DND-41 (cell line): Measurements from ENCODE around the gene OPN1MW.

Experiments
- EZH2 ChIP-seq: IDR thresholded peaks from 3 replicates; pipeline ENCODE4 v1.6.1; 2012; ENCODE audit warnings: borderline replicate concordance, low read depth, mild to moderate bottlenecking, moderate library complexity, low read length, inconsistent platforms; ENCODE audit not compliant: severe bottlenecking
- TF ChIP-seq, protein P1 (sequence below): IDR thresholded peaks from 2 replicates; pipeline ENCODE4 v1.5.1; 2012; ENCODE audit warnings: borderline replicate concordance, low read length, moderate library complexity, mild to moderate bottlenecking; ENCODE audit not compliant: poor library complexity, severe bottlenecking; ENCODE audit errors: extremely low read depth

DNA sequence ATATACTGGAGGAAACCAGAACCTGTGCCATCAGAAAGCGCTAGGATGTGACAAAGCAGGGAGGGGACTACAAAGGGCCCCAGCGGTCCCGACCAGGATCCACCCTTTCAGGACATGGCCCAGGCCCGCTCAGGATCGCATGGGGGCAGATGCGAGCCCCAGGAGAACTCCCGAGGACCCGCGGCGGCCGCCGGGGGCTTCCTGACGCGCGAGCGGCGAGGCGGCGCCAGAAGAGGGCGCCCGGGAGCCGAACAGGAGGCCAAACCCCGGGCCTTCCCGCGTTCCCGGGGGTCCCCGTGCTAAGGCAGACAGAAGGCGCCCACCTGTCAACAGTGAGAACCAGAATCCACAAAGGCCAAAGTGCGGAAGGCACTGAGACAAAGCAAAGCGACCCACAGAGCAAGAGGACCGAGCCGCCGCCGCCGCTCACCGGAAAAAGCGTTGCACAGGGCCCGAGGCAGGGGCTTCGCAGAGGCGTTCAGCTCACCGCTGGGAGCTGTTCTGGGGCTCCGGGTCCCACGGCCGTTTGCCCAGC lies 45.7 kb upstream of the OPN1MW start:
- TF ChIP-seq, protein P1, sequence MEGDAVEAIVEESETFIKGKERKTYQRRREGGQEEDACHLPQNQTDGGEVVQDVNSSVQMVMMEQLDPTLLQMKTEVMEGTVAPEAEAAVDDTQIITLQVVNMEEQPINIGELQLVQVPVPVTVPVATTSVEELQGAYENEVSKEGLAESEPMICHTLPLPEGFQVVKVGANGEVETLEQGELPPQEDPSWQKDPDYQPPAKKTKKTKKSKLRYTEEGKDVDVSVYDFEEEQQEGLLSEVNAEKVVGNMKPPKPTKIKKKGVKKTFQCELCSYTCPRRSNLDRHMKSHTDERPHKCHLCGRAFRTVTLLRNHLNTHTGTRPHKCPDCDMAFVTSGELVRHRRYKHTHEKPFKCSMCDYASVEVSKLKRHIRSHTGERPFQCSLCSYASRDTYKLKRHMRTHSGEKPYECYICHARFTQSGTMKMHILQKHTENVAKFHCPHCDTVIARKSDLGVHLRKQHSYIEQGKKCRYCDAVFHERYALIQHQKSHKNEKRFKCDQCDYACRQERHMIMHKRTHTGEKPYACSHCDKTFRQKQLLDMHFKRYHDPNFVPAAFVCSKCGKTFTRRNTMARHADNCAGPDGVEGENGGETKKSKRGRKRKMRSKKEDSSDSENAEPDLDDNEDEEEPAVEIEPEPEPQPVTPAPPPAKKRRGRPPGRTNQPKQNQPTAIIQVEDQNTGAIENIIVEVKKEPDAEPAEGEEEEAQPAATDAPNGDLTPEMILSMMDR: peak; percentile 74
- TF ChIP-seq EZH2: no peak
